ENCODE results near the gene TPD52L2. TPM values are rescaled to one million over a fixed set of nuclear protein-coding genes. Genes with fewer than 3 reads are reported as not detected.

Gene TPD52L2
- total RNA-seq, 1 experiment from 2014 or later, result 293 TPM

DNA sequence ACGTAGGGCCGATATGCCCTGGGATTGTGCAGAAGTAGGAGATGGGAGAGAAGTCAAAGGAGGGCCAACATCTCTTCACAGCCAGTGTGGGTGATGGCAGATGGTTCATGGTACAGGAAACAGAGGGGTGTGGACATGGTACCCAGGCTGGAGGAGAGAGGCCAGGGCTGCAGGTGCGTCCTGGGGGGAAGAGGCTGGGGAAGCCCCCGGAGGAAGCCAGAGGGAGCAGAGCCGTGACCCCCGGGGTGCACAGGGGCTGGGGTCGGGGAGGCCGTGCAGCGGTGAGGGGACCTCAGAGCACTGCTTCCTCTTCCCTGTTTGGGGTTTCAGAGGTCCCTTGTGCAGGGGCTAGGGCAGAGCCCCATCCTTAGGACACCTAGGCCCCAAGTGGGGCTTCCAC is 22.8 kb upstream of the TPD52L2 start:
- TF ChIP-seq CTCF (IDR thresholded peaks at IDR 0.05; ENCODE audit: insufficient read depth in 1 of 2, low read depth in 1 of 2, low read length in 1 of 2, severe bottlenecking in 1 of 2, unreplicated experiment in 1 of 2), result no peak
- no peak for DNase-seq
- peaks cover 18% of the 10 kb centered on the region for H3K4me1 ChIP-seq
- no peak overlapping the region for H3K4me3 ChIP-seq (ENCODE audit: low read depth, low read length)
- H3K9me3 ChIP-seq, result no peaks in the 10 kb centered on the region
- Mint-ChIP-seq H3K9me3 (ENCODE audit: unreplicated experiment) (no peaks in the 10 kb centered on the region), H3K4me3 (ENCODE audit: unreplicated experiment) (no peak overlapping the region), H3K4me1 (ENCODE audit: low read depth, unreplicated experiment) (peaks cover 6% of the 10 kb centered on the region), H3K27me3 (ENCODE audit: insufficient read depth, unreplicated experiment) (peaks cover 3% of the 10 kb centered on the region), H3K36me3 (ENCODE audit: insufficient read depth, unreplicated experiment) (no peaks in the 10 kb centered on the region), H3K27ac (ENCODE audit: unreplicated experiment) (no peak overlapping the region)
- BruUV-seq (replicated peaks), result no TSS peak
- intact Hi-C loops (cut with micrococcal nuclease; ENCODE audit: unreplicated experiment), result no loop called here
- CTCF ChIA-PET, result no interaction called here
- H3K27me3 ChIP-seq (replicated peaks; ENCODE audit: control insufficient read depth, insufficient read depth, low read length), result no peaks in the 10 kb centered on the region
- no peaks in the 10 kb centered on the region for H3K36me3 ChIP-seq (ENCODE audit: control insufficient read depth, insufficient read depth, low read length)
- POLR2A ChIA-PET, result interaction anchor here (1.6 kb wide), 1 partner anchor 23 kb away, joined by 7 read pairs; the partner anchor contains the start of gene TPD52L2

DNA sequence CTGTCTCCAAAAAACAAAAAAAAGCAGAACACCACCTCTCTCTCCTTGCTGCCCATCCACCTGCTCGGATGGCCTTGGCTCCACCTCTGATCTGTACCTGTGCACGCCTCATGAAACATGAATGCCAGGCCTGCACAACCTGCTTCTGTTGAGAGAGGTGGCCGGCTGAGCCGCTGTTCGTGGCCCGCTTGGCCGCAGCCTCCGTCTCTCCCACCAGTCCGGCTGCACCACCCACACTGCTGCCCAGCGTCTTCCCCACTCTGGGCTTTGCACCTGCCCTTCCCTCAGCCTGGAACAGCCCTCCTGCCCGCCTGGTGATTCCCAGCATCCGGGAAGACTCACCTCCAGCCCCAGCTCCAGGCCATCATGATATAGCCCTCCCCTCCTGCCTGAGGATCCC is 21.8 kb upstream of the TPD52L2 start:
- intact Hi-C loops (cut with micrococcal nuclease; ENCODE audit: unreplicated experiment), result no loop called here
- Mint-ChIP-seq H3K4me3 (ENCODE audit: unreplicated experiment) (no peak overlapping the region), H3K4me1 (ENCODE audit: low read depth, unreplicated experiment) (peaks cover 6% of the 10 kb centered on the region), H3K36me3 (ENCODE audit: insufficient read depth, unreplicated experiment) (no peaks in the 10 kb centered on the region), H3K9me3 (ENCODE audit: unreplicated experiment) (no peaks in the 10 kb centered on the region), H3K27me3 (ENCODE audit: insufficient read depth, unreplicated experiment) (peaks cover 3% of the 10 kb centered on the region), H3K27ac (ENCODE audit: unreplicated experiment) (no peak overlapping the region)
- H3K27me3 ChIP-seq (replicated peaks; ENCODE audit: control insufficient read depth, insufficient read depth, low read length), result no peaks in the 10 kb centered on the region
- BruUV-seq (replicated peaks), result no TSS peak
- H3K9me3 ChIP-seq, result no peaks in the 10 kb centered on the region
- no peak for TF ChIP-seq CTCF (IDR thresholded peaks at IDR 0.05; ENCODE audit: insufficient read depth in 1 of 2, low read depth in 1 of 2, low read length in 1 of 2, severe bottlenecking in 1 of 2, unreplicated experiment in 1 of 2)
- H3K4me1 ChIP-seq, result peaks cover 27% of the 10 kb centered on the region
- no peaks in the 10 kb centered on the region for H3K36me3 ChIP-seq (ENCODE audit: control insufficient read depth, insufficient read depth, low read length)
- H3K4me3 ChIP-seq (ENCODE audit: low read depth, low read length), result no peak overlapping the region
- DNase-seq, result peak in 1 of 2 experiments; percentile 39
- CTCF ChIA-PET, result no interaction called here
- POLR2A ChIA-PET, result interaction anchor here (1.6 kb wide), 1 partner anchor 22 kb away, joined by 7 read pairs; the partner anchor contains the start of gene TPD52L2

DNA sequence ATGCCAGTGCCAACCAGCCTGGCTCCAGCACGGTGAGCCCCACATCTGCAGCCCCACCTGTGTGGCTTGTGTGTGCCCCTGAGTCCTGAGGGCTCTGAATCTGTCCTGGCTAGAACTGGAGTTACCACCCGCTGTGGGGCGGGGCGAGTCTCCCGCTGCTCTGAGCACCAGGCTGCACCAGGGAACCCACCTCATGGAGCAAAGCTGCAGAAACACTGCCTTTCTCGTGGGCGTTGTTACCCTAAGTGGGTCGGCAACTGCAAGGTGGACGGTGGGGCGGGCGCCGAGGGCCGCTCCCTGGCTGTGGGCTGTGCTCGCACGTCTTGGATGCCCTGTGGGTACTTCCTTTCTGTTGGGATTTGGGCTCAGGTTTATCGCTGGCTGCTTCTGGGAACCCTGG is 21.3 kb upstream of the TPD52L2 start:
- DNase-seq, result peak in 1 of 2 experiments; percentile 46
- TF ChIP-seq CTCF (IDR thresholded peaks at IDR 0.05; ENCODE audit: insufficient read depth in 1 of 2, low read depth in 1 of 2, low read length in 1 of 2, severe bottlenecking in 1 of 2, unreplicated experiment in 1 of 2), result no peak
- POLR2A ChIA-PET, result no interaction called here
- Histone ChIP-seq H3K4me1 (peaks cover 32% of the 10 kb centered on the region), H3K9me3 (no peaks in the 10 kb centered on the region), H3K4me3 (ENCODE audit: low read depth, low read length) (no peak overlapping the region), H3K27me3 (replicated peaks; ENCODE audit: control insufficient read depth, insufficient read depth, low read length) (no peaks in the 10 kb centered on the region), H3K36me3 (ENCODE audit: control insufficient read depth, insufficient read depth, low read length) (no peaks in the 10 kb centered on the region)
- CTCF ChIA-PET, result no interaction called here
- no peaks in the 10 kb centered on the region for H3K9me3 Mint-ChIP-seq (ENCODE audit: unreplicated experiment)
- peaks cover 6% of the 10 kb centered on the region for H3K4me1 Mint-ChIP-seq (ENCODE audit: low read depth, unreplicated experiment)
- H3K4me3 Mint-ChIP-seq (ENCODE audit: unreplicated experiment), result no peak overlapping the region
- H3K27ac Mint-ChIP-seq (ENCODE audit: unreplicated experiment), result no peak overlapping the region
- H3K36me3 Mint-ChIP-seq (ENCODE audit: insufficient read depth, unreplicated experiment), result no peaks in the 10 kb centered on the region
- intact Hi-C loops (cut with micrococcal nuclease; ENCODE audit: unreplicated experiment), result no loop called here
- BruUV-seq (replicated peaks), result no TSS peak
- H3K27me3 Mint-ChIP-seq (ENCODE audit: insufficient read depth, unreplicated experiment), result peaks cover 3% of the 10 kb centered on the region
